Nephron (organoid): ENCODE data around the gene PPP3CA.

ENCODE experiments used
- H3K27ac Mint-ChIP-seq, 3 experiments: 2 replicates each; pipeline ENCODE4 v1.8.0; 2020; ENCODE audit warnings: mixed read lengths in 3 of 3, mild to moderate bottlenecking in 2 of 3, moderate library complexity in 1 of 3
- H3K27me3 Mint-ChIP-seq: 2 replicates; pipeline ENCODE4 v1.8.0; 2021; ENCODE audit warnings: low read depth, mild to moderate bottlenecking, moderate library complexity, mixed read lengths
- H3K36me3 Mint-ChIP-seq: 2 replicates; pipeline ENCODE4 v1.8.0; 2020; ENCODE audit warnings: low read depth, mixed read lengths
- H3K4me1 Mint-ChIP-seq: 2 replicates; pipeline ENCODE4 v1.8.0; 2020; ENCODE audit warnings: mixed read lengths
- H3K4me3 Mint-ChIP-seq, 3 experiments: 2 replicates each; pipeline ENCODE4 v1.8.0; 2020; ENCODE audit warnings: mild to moderate bottlenecking in 3 of 3, mixed read lengths in 3 of 3, moderate library complexity in 2 of 3
- H3K9me3 Mint-ChIP-seq: 2 replicates; pipeline ENCODE4 v1.8.0; 2020; ENCODE audit warnings: mixed read lengths
- CTCF ChIP-seq, 3 experiments: fragments of 200-600 bp; sonication (generic); IDR thresholded peaks; one replicate each; pipeline ENCODE4 v1.5.0; 2021; ENCODE audit warnings: antibody characterized with exemption in 3 of 3; ENCODE audit not compliant: unreplicated experiment in 3 of 3

The PPP3CA gene

GRCh38 chr4:101299899-101300540 is 47.3 kb downstream of the PPP3CA start:
- no peak for TF ChIP-seq CTCF (IDR thresholded peaks at IDR 0.05; ENCODE audit: unreplicated experiment in 3 of 3)
- no peaks in the 10 kb centered on the region for H3K9me3 Mint-ChIP-seq
- H3K27me3 Mint-ChIP-seq, result no peaks in the 10 kb centered on the region
- peaks cover 2% of the 10 kb centered on the region for H3K4me1 Mint-ChIP-seq
- H3K36me3 Mint-ChIP-seq, result no peaks in the 10 kb centered on the region
- H3K27ac Mint-ChIP-seq, result no peak overlapping the region
- H3K4me3 Mint-ChIP-seq, result no peak overlapping the region

GRCh38 chr4:101299021-101299420 is 48.3 kb downstream of the PPP3CA start:
- no peak for TF ChIP-seq CTCF (IDR thresholded peaks at IDR 0.05; ENCODE audit: unreplicated experiment in 3 of 3)
- no peaks in the 10 kb centered on the region for H3K9me3 Mint-ChIP-seq
- no peaks in the 10 kb centered on the region for H3K4me1 Mint-ChIP-seq
- H3K27me3 Mint-ChIP-seq, result no peaks in the 10 kb centered on the region
- H3K27ac Mint-ChIP-seq, result no peak overlapping the region
- no peaks in the 10 kb centered on the region for H3K36me3 Mint-ChIP-seq
- no peak overlapping the region for H3K4me3 Mint-ChIP-seq

- no peak for TF ChIP-seq CTCF (IDR thresholded peaks at IDR 0.05; ENCODE audit: unreplicated experiment in 3 of 3)
- Mint-ChIP-seq H3K4me1 (peaks cover 6% of the 10 kb centered on the region), H3K4me3 (no peak overlapping the region), H3K36me3 (no peaks in the 10 kb centered on the region), H3K27ac (no peak overlapping the region), H3K27me3 (no peaks in the 10 kb centered on the region), H3K9me3 (no peaks in the 10 kb centered on the region)
These were observed 51.6 kb downstream of the PPP3CA start for GRCh38 chr4:101295691-101296090.

- Mint-ChIP-seq H3K36me3 (no peaks in the 10 kb centered on the region), H3K4me3 (no peak overlapping the region), H3K4me1 (peaks cover 9% of the 10 kb centered on the region), H3K9me3 (no peaks in the 10 kb centered on the region), H3K27me3 (no peaks in the 10 kb centered on the region), H3K27ac (no peak overlapping the region)
- TF ChIP-seq CTCF (IDR thresholded peaks at IDR 0.05; ENCODE audit: unreplicated experiment in 3 of 3), result no peak
These were observed 52.7 kb downstream of the PPP3CA start for GRCh38 chr4:101294597-101294996.

GRCh38 chr4:101292901-101293300 is 54.4 kb downstream of the PPP3CA start:
- Mint-ChIP-seq H3K4me1 (peaks cover 24% of the 10 kb centered on the region), H3K27ac (no peak overlapping the region), H3K9me3 (no peaks in the 10 kb centered on the region), H3K27me3 (no peaks in the 10 kb centered on the region), H3K36me3 (no peaks in the 10 kb centered on the region), H3K4me3 (no peak overlapping the region)
- no peak for TF ChIP-seq CTCF (IDR thresholded peaks at IDR 0.05; ENCODE audit: unreplicated experiment in 3 of 3)

GRCh38 chr4:101292214-101292613 is 55.1 kb downstream of the PPP3CA start:
- Mint-ChIP-seq H3K4me1 (peaks cover 31% of the 10 kb centered on the region), H3K27me3 (no peaks in the 10 kb centered on the region), H3K9me3 (no peaks in the 10 kb centered on the region), H3K4me3 (no peak overlapping the region), H3K36me3 (no peaks in the 10 kb centered on the region), H3K27ac (no peak overlapping the region)
- no peak for TF ChIP-seq CTCF (IDR thresholded peaks at IDR 0.05; ENCODE audit: unreplicated experiment in 3 of 3)
